Measurements from ENCODE around the gene RGS12.
A peak's percentile ranks its signal among the peaks of the same experiment; 100 is the strongest.

Gene RGS12

DNA sequence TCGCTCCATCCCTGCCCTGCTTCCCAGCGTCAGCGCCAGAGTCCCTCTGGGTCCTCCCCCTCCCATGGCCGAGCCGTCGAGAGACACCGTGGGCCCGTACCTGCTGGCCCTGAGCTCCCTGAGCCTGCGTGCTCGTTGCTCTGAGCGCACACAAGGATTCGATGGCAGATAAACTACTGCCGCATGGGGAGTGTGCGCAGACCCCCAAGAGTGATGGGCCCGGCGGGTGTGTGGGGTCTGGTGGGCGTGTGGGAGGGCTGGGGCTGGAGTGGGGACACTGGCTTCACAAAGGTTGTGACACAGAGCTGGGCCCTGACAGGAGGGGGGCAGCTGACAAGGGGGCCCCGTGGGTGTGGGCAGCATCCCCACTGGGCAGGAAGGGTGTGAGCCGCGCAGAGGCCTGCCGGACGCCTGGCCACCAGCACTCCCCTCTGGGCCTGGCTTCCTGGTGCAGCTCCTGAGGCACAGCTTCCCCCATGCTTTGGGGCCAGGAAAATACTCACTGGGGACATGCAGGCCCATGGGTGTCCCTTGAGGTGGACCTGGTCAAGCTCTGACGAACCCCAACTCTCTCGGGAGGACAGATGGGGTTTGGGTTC, 4.8 kb upstream of the RGS12 start:
- Histone ChIP-seq H3K27me3 (ENCODE audit: control insufficient read depth in 1 of 2, insufficient read depth in 2 of 2, low read length in 2 of 2) (peaks cover 0 to 27% of the 10 kb centered on the region in 2 donors), H3K27ac (ENCODE audit: low read depth, low read length) (no peak overlapping the region), H3K36me3 (ENCODE audit: insufficient read depth, low read length) (no peaks in the 10 kb centered on the region), H3K4me1 (ENCODE audit: insufficient read depth, low read length) (peaks cover 10% of the 10 kb centered on the region), H3K4me3 (ENCODE audit: low read depth in 1 of 2, low read length in 2 of 2) (no peak overlapping the region), H3K9me3 (ENCODE audit: low read length) (no peaks in the 10 kb centered on the region), H3K9ac (ENCODE audit: low read length) (no peak overlapping the region)

DNA sequence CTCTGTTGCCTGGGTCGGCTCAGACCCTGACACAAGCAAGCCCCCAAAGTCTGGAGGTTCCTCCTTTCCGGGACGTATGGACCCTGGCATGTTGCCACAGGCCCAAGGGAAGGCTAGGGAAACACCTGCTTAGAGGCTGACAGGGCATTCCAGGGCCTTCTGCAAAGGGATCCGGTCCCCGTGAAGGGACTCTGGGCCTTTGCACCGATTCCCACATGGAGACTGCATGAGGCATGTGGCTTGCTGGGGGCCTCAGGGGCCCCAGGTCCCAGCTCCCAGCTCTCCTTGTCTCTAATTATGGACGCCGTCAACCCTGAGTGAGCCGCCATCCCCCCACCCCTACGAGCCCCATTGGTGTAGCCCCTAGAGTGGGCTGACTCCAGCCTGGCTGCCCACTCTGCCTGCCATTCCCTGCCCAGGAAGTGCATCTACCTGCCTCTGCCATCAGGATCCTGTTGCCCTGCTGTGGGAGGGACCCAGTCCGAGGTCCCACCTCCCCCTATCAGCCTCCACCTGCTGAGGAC, 4.2 kb upstream of the RGS12 start:
- peaks cover 12% of the 10 kb centered on the region for H3K4me1 ChIP-seq (ENCODE audit: insufficient read depth, low read length)
- no peak overlapping the region for H3K9ac ChIP-seq (ENCODE audit: low read length)
- no peak overlapping the region for H3K4me3 ChIP-seq (ENCODE audit: low read depth in 1 of 2, low read length in 2 of 2)
- H3K27ac ChIP-seq (ENCODE audit: low read depth, low read length): no peak overlapping the region
- no peaks in the 10 kb centered on the region for H3K36me3 ChIP-seq (ENCODE audit: insufficient read depth, low read length)
- peaks cover 0 to 27% of the 10 kb centered on the region in 2 donors for H3K27me3 ChIP-seq (ENCODE audit: control insufficient read depth in 1 of 2, insufficient read depth in 2 of 2, low read length in 2 of 2)
- no peaks in the 10 kb centered on the region for H3K9me3 ChIP-seq (ENCODE audit: low read length)

DNA sequence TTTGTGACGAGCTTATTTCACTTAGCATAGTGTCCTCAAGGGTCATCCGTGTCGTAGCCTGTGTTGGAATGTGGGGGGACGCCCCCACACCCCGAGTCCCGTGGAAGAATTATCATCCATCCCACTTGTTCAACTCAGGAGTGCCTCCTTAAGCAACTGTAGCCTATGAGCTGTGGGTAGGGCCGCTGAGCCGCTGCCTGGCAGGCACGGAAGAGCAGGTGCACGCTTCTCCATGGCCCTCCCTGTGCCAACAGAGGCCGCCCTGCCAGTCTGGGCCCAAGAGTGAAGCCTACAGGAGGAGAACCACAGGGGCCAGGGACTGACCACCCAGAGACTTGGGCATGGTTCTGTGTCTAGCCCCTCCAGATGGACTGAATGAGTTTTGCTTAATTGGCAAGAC, 2.3 kb upstream of the RGS12 start:
- peaks cover 0 to 25% of the 10 kb centered on the region in 2 donors for H3K27me3 ChIP-seq (ENCODE audit: control insufficient read depth in 1 of 2, insufficient read depth in 2 of 2, low read length in 2 of 2)
- no peaks in the 10 kb centered on the region for H3K9me3 ChIP-seq (ENCODE audit: low read length)
- no peak overlapping the region for H3K4me3 ChIP-seq (ENCODE audit: low read depth in 1 of 2, low read length in 2 of 2)
- no peak overlapping the region for H3K27ac ChIP-seq (ENCODE audit: low read depth, low read length)
- H3K4me1 ChIP-seq (ENCODE audit: insufficient read depth, low read length): peaks cover 18% of the 10 kb centered on the region
- no peaks in the 10 kb centered on the region for H3K36me3 ChIP-seq (ENCODE audit: insufficient read depth, low read length)
- no peak overlapping the region for H3K9ac ChIP-seq (ENCODE audit: low read length)

DNA sequence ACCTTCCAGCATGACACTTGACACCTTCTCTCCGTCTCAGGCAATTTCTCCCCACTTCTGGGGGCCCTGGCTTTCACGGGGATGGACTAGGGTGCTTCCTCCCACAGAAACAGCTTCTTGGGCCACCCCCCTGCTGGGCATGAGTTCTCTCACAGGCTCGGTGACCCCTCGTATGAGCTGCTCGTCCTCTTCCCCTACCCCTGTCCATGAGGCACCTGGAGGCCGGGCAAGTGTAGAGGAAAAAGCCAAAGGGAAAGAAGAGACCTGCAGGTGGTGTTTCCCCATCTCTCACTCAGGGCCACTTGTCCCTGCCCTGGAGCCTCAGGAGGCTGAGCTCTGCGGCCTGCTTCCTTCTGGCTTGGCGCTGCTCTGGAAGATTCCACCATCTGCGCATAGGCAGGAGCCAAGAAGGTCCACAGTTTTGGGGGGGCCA, 1.9 kb upstream of the RGS12 start:
- Histone ChIP-seq H3K27ac (ENCODE audit: low read depth, low read length) (no peak overlapping the region), H3K27me3 (ENCODE audit: control insufficient read depth in 1 of 2, insufficient read depth in 2 of 2, low read length in 2 of 2) (peaks cover 0 to 20% of the 10 kb centered on the region in 2 donors), H3K4me1 (ENCODE audit: insufficient read depth, low read length) (peaks cover 18% of the 10 kb centered on the region), H3K9me3 (ENCODE audit: low read length) (no peaks in the 10 kb centered on the region), H3K9ac (ENCODE audit: low read length) (no peak overlapping the region), H3K36me3 (ENCODE audit: insufficient read depth, low read length) (no peaks in the 10 kb centered on the region), H3K4me3 (ENCODE audit: low read depth in 1 of 2, low read length in 2 of 2) (no peak overlapping the region)

DNA sequence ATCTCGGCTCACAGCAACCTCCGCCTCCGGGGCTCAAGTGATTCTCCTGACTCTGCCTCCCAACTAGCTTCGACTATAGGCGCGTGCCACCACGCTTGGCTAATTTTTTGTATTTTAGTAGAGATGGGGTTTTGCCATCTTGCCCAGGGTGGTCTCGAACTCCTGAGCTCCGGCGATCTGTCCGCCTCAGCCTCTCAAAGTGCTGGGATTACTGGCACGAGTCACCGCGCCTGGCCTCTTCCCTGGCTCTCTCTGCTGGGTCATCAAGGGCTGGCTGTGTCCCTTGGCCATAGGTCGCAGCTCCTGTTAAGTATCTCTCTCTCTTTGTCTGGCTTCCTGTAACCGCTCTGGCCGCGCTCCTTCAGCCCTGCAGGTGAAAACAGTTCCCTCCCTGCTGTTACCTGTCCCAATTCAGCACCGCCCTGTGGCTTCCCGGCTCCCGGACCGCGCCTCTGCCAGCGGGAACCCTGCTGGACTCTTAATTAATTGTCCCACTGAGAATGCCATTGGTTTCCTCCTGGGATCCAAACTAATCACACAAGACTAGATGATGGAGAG, 1.3 kb upstream of the RGS12 start:
- peak overlapping the region; percentile 82 to 91 for H3K4me3 ChIP-seq (ENCODE audit: low read depth in 1 of 2, low read length in 2 of 2)
- H3K9me3 ChIP-seq (ENCODE audit: low read length): no peaks in the 10 kb centered on the region
- H3K36me3 ChIP-seq (ENCODE audit: insufficient read depth, low read length): no peaks in the 10 kb centered on the region
- H3K9ac ChIP-seq (ENCODE audit: low read length): peak overlapping the region; percentile 91
- peaks cover 18% of the 10 kb centered on the region for H3K4me1 ChIP-seq (ENCODE audit: insufficient read depth, low read length)
- peak overlapping the region; percentile 90 for H3K27ac ChIP-seq (ENCODE audit: low read depth, low read length)
- peaks cover 0 to 15% of the 10 kb centered on the region in 2 donors for H3K27me3 ChIP-seq (ENCODE audit: control insufficient read depth in 1 of 2, insufficient read depth in 2 of 2, low read length in 2 of 2)

DNA sequence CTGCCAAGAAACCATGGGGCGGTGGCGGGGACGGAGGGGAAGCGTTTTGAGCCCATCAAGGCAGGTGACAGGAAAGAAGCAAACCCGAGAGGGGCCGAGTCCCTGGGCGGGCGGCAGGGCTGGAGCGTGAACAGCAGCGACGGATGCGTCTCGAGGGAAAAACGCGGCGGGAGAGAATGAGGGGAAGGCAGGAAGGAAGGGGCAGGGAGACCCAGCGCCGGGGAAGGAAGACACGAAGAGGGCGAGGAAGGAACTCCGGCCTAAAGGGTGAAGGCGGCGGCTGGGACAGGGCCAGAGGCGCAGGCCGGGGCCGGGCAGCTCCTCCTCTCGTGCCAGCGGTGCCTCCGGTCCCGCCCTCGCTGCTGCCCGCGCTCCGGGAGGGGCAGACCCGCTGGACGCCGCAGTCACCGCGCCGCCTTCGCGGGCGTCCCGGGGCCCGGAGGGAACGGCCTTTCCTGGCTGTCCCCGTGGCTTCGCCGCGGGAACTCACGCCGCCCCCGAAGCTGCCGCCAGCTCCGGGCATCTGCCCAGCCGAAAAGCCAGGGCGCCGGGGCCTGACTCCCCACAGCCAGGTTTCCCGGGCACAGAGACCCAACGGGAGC, 751 bp upstream of the RGS12 start:
- Histone ChIP-seq H3K36me3 (ENCODE audit: insufficient read depth, low read length) (no peaks in the 10 kb centered on the region), H3K4me3 (ENCODE audit: low read depth in 1 of 2, low read length in 2 of 2) (peak overlapping the region; percentile 82 to 91), H3K9me3 (ENCODE audit: low read length) (no peaks in the 10 kb centered on the region), H3K27ac (ENCODE audit: low read depth, low read length) (peak overlapping the region; percentile 90), H3K4me1 (ENCODE audit: insufficient read depth, low read length) (peaks cover 18% of the 10 kb centered on the region), H3K27me3 (ENCODE audit: control insufficient read depth in 1 of 2, insufficient read depth in 2 of 2, low read length in 2 of 2) (peaks cover 0 to 10% of the 10 kb centered on the region in 2 donors), H3K9ac (ENCODE audit: low read length) (peak overlapping the region; percentile 91)

DNA sequence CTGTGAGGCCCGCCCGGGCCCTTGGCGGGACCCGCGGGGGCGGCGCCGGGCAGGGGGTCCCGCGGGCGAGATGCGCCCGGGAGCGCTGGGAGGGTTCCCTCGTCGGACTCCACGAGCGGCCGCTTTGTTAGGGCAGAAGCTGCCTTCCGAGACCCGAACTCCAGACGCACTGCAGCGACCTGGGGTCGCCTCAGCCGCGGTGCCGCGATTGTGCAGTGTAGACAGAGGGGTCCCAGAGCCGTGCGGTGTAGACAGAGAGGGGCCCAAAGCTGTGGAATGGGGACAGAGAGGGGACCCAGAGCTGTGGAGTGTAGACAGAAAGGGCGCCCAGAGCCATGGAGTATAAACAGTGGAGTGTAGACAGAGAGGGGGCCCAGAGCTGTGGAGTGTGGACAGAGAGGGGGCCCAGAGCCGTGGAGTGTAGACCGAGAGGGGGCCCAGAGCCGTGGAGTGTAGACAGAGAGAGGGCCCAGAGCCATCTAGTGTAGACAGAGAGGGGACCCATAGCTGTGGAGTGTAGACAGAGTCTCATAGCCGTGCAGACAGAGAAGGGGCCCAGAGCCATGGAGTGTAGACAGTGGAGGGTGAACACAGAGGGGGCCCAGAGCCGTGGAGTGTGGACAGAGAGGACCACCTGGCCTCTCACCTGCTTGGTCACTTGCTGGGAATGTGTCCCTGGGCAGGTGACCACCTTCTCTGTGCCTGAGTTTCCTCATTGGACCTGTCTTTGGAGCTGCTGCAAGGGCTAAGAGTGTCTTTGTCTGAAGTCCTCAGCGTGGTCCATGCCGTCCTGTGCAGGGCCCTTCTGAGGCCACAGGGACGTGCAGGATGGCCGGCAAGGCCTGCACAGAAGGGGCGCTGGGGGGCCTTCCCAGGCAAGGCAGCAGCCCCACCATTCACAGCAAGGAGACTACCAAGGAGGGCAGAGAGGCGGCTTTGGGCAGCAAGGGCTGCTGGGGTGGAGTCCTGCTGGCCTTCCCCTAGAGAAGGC, 875 bp downstream of the RGS12 start:
- Histone ChIP-seq H3K9ac (ENCODE audit: low read length) (peak overlapping the region; percentile 39), H3K4me3 (ENCODE audit: low read depth in 1 of 2, low read length in 2 of 2) (peak overlapping the region; percentile 45 to 56), H3K9me3 (ENCODE audit: low read length) (no peaks in the 10 kb centered on the region), H3K36me3 (ENCODE audit: insufficient read depth, low read length) (no peaks in the 10 kb centered on the region), H3K4me1 (ENCODE audit: insufficient read depth, low read length) (peaks cover 18% of the 10 kb centered on the region), H3K27ac (ENCODE audit: low read depth, low read length) (peak overlapping the region; percentile 70), H3K27me3 (ENCODE audit: control insufficient read depth in 1 of 2, insufficient read depth in 2 of 2, low read length in 2 of 2) (no peaks in the 10 kb centered on the region)

DNA sequence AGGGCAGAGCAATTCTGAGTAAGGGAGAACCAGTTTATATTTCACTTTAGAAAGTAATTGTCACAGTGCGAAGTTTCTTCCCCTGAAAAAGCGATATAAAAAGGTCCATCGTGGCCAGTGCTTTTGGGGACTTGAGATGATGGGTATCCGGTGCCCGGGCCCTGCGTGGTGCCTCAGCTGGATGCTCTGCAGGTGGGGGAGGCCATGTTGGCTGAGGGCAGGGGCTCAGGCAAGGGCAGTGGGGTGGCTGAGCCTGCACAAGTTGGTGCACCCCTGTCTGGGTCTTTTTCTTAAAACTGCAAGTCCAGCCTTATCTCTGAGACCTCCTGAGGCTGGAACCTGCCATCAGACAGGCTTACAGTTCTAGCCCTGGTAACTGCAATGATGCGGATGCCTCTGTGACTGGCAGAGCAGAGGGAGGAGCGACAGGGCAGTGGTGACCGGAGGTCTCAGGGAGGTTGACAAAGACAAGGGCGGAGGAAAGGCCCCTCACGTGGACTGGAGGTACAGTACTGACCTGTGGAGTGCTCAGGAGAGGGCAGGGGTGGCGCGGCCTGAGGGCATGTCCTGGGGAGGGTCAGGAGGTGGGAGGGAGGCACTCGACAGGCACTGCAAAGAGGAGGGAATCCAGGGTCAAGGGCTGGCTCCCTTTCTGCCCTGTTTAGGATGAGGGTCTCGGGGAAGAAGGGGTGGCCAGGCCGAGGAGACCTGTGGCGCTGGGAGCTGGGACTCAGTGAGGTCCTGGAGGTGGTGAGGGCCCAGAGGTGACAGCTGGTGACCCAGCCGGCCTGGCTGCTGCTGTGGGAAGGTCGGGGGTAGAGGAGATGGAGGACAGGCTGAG, 1.8 kb downstream of the RGS12 start:
- Histone ChIP-seq H3K27ac (ENCODE audit: low read depth, low read length) (no peak overlapping the region), H3K4me1 (ENCODE audit: insufficient read depth, low read length) (peaks cover 18% of the 10 kb centered on the region), H3K9ac (ENCODE audit: low read length) (no peak overlapping the region), H3K36me3 (ENCODE audit: insufficient read depth, low read length) (no peaks in the 10 kb centered on the region), H3K27me3 (ENCODE audit: control insufficient read depth in 1 of 2, insufficient read depth in 2 of 2, low read length in 2 of 2) (no peaks in the 10 kb centered on the region), H3K4me3 (ENCODE audit: low read depth in 1 of 2, low read length in 2 of 2) (no peak overlapping the region), H3K9me3 (ENCODE audit: low read length) (no peaks in the 10 kb centered on the region)

DNA sequence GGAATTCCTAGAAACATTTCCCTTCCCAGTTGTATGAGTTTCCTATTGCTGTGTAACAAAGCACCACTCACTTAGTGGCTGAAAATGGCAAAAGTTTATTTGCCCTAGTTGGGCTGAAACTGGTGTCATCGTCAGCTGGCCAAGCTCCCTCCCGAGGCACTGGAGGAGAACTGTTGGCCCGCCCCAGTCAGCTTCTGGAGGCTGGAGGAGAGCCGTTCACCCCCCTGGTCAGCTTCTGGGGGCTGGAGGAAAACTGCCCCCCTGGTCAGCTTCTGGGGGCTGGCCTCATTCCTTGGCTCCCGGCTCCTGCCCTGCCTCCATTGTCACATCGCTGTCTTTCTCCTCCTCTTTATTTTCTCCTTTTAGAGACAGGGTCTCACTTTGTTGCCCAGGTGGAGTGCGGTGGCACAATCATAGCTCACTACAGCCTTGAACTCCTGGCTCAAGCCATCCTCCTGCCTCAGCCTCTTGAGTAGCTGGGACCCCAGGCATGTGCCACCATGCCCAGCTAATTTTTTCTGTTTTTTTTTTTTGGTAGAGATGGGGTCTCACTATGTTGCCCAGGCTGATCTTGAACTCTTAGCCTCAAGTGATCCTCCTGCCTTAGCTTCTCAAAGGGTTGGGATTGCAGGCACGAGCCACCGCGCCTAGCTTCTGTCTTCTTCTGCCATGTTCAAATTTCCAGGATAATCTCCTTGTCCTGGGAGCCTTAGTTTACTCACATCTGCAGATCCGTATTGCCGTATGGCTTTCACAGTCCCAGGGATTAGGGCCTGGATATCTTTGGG, 3.2 kb downstream of the RGS12 start:
- no peaks in the 10 kb centered on the region for H3K27me3 ChIP-seq (ENCODE audit: control insufficient read depth in 1 of 2, insufficient read depth in 2 of 2, low read length in 2 of 2)
- no peak overlapping the region for H3K9ac ChIP-seq (ENCODE audit: low read length)
- no peak overlapping the region for H3K27ac ChIP-seq (ENCODE audit: low read depth, low read length)
- H3K4me3 ChIP-seq (ENCODE audit: low read depth in 1 of 2, low read length in 2 of 2): no peak overlapping the region
- H3K36me3 ChIP-seq (ENCODE audit: insufficient read depth, low read length): no peaks in the 10 kb centered on the region
- no peaks in the 10 kb centered on the region for H3K9me3 ChIP-seq (ENCODE audit: low read length)
- peaks cover 16% of the 10 kb centered on the region for H3K4me1 ChIP-seq (ENCODE audit: insufficient read depth, low read length)

DNA sequence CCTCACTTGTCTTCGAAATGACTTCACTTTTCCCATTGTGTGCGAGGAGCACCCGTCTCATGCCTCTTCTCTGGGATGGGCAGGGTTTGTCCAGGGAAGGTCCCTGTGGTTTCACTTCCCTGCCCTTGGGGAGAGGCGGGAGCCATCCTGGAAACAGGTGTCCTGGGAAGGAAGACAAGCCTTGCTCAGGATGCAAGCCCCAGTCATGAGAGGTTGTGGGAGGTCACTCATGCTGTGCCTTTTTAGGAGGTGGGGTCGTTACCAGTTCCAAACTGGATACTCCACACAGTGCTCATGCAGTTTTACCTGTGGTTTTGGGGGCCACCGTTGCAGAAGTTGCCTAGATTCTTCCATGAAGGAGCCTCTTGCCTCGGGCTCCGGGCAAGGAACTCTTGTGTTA, 3.8 kb downstream of the RGS12 start:
- Histone ChIP-seq H3K4me1 (ENCODE audit: insufficient read depth, low read length) (peaks cover 9% of the 10 kb centered on the region), H3K9me3 (ENCODE audit: low read length) (no peaks in the 10 kb centered on the region), H3K9ac (ENCODE audit: low read length) (no peak overlapping the region), H3K27me3 (ENCODE audit: control insufficient read depth in 1 of 2, insufficient read depth in 2 of 2, low read length in 2 of 2) (no peaks in the 10 kb centered on the region), H3K27ac (ENCODE audit: low read depth, low read length) (no peak overlapping the region), H3K4me3 (ENCODE audit: low read depth in 1 of 2, low read length in 2 of 2) (no peak overlapping the region), H3K36me3 (ENCODE audit: insufficient read depth, low read length) (no peaks in the 10 kb centered on the region)

Data from muscle layer of colon (tissue), 2 donors.